ENCODE results near the gene SEMA4D.
"Not testable (repeated sequence)": the region's sequence is repeated elsewhere in the genome, so short reads cannot be mapped to it uniquely, and the experiment has no call there.

SEMA4D gene

DNA sequence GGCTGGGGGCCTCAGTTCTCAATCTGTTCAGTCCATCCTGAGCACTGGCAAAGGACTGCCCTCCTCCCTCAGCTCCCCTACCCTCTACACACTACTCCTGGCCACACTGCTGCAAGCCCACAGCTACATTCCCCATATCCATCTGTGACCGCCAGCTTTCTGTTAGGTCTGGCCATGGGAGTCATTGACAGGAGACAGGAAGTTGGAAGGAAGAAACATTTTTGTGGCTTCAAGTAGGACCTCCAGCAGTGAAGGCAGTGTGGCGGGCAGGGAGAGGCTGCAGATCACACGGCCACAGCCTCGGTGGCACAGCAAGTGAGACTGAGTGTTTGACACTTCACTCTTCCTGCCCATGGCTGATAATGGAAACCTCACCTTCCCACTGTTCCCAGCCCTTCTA, 123.7 kb downstream of the SEMA4D start:
- Histone ChIP-seq H3K36me3 (ENCODE audit: insufficient read depth, low read length) (no peaks in the 10 kb centered on the region), H3K4me2 (ENCODE audit: low read length) (no peak overlapping the region), H3K27ac (ENCODE audit: low read depth, low read length, poor library complexity, severe bottlenecking) (no peak overlapping the region), H4K20me1 (ENCODE audit: insufficient read depth, low read length) (no peaks in the 10 kb centered on the region), H3K4me3 (ENCODE audit: low read depth, low read length, poor library complexity, severe bottlenecking) (no peak overlapping the region), H3K9ac (ENCODE audit: low read length) (no peak overlapping the region), H3K9me3 (ENCODE audit: low read length) (no peaks in the 10 kb centered on the region), H3K4me1 (ENCODE audit: insufficient read depth, low read length, severe bottlenecking) (no peaks in the 10 kb centered on the region), H3K79me2 (ENCODE audit: insufficient read depth, low read length) (no peaks in the 10 kb centered on the region), H3F3A (ENCODE audit: insufficient read depth, low read length) (no peaks in the 10 kb centered on the region), H3K27me3 (ENCODE audit: insufficient read depth, low read length) (peaks cover 6% of the 10 kb centered on the region; the same call in 1 of the 2 replicates), H3K9me2 (ENCODE audit: low read depth, low read length) (no peaks in the 10 kb centered on the region), H2AFZ (ENCODE audit: low read length) (no peak overlapping the region)
- TF ChIP-seq, protein P1, sequence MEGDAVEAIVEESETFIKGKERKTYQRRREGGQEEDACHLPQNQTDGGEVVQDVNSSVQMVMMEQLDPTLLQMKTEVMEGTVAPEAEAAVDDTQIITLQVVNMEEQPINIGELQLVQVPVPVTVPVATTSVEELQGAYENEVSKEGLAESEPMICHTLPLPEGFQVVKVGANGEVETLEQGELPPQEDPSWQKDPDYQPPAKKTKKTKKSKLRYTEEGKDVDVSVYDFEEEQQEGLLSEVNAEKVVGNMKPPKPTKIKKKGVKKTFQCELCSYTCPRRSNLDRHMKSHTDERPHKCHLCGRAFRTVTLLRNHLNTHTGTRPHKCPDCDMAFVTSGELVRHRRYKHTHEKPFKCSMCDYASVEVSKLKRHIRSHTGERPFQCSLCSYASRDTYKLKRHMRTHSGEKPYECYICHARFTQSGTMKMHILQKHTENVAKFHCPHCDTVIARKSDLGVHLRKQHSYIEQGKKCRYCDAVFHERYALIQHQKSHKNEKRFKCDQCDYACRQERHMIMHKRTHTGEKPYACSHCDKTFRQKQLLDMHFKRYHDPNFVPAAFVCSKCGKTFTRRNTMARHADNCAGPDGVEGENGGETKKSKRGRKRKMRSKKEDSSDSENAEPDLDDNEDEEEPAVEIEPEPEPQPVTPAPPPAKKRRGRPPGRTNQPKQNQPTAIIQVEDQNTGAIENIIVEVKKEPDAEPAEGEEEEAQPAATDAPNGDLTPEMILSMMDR (IDR thresholded peaks at IDR 0.05; ENCODE audit: low read length) = no peak
- TF ChIP-seq EZH2 (IDR thresholded peaks at IDR 0.05; ENCODE audit: borderline replicate concordance, low read length) = no peak

DNA sequence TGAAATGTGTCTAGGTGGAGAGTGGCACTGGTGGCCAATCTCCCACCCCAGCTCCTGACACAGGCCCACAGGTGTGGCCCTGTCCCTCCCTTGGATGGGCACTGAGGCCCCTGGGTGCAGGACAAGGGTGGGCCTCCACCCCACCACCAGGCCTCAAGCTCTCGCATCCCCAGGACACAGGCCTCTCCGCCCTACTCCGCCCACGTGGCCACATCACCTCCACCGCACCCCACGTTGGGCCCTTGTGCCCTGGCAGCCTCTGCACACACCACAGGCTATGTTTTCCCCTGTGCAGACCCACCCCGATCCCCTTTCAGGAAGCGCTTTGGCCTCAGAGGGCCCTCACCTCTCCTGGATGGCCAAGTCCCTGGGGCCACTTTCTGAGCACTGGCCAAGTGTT, 124.9 kb downstream of the SEMA4D start:
- H3K4me1 ChIP-seq (ENCODE audit: insufficient read depth, low read length, severe bottlenecking) = no peaks in the 10 kb centered on the region
- H3K9ac ChIP-seq (ENCODE audit: low read length) = no peak overlapping the region
- no peaks in the 10 kb centered on the region for H3K9me2 ChIP-seq (ENCODE audit: low read depth, low read length)
- no peak overlapping the region for H3K27ac ChIP-seq (ENCODE audit: low read depth, low read length, poor library complexity, severe bottlenecking)
- TF ChIP-seq EZH2 (IDR thresholded peaks at IDR 0.05; ENCODE audit: borderline replicate concordance, low read length) = no peak
- TF ChIP-seq, protein P1 (IDR thresholded peaks at IDR 0.05; ENCODE audit: low read length) = no peak
- no peaks in the 10 kb centered on the region for H3K79me2 ChIP-seq (ENCODE audit: insufficient read depth, low read length)
- no peaks in the 10 kb centered on the region for H3F3A ChIP-seq (ENCODE audit: insufficient read depth, low read length)
- peaks cover 6% of the 10 kb centered on the region; the same call in 1 of the 2 replicates for H3K27me3 ChIP-seq (ENCODE audit: insufficient read depth, low read length)
- H2AFZ ChIP-seq (ENCODE audit: low read length) = no peak overlapping the region
- no peaks in the 10 kb centered on the region for H3K36me3 ChIP-seq (ENCODE audit: insufficient read depth, low read length)
- H3K4me2 ChIP-seq (ENCODE audit: low read length) = no peak overlapping the region
- H3K9me3 ChIP-seq (ENCODE audit: low read length) = no peaks in the 10 kb centered on the region
- no peaks in the 10 kb centered on the region for H4K20me1 ChIP-seq (ENCODE audit: insufficient read depth, low read length)
- H3K4me3 ChIP-seq (ENCODE audit: low read depth, low read length, poor library complexity, severe bottlenecking) = no peak overlapping the region

DNA sequence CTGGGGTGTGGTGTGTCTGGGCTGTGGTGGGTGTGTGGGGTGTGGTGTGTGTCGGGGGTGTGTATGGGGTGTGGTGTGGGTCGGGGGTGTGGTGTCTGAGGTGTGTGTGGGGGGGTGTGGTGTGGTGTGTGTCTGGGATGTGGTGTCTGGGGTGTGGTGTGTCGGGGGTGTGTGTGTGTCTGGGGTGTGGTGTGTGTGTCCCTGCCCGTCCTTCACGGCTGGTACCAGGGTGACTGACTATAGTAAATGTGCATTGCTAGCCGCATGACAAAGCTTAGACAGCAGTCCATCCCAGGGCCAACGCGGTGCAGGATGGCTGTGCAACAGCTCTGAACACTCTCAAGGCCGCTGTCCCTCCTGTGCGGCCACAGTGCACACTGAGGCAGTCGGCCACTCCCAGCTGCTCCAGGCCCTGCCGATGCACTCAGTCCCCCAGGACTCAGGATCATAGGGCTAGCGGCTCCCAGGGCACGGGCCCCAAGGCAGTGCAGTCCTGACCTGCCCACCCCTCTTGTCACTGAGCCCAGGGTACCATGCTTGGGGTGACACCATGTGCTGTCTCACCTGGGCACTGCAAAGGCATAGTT, 125.6 kb downstream of the SEMA4D start:
- H3K4me1 ChIP-seq (ENCODE audit: insufficient read depth, low read length, severe bottlenecking) = no peaks in the 10 kb centered on the region
- H3K4me2 ChIP-seq (ENCODE audit: low read length) = no peak overlapping the region
- H4K20me1 ChIP-seq (ENCODE audit: insufficient read depth, low read length) = no peaks in the 10 kb centered on the region
- H3K79me2 ChIP-seq (ENCODE audit: insufficient read depth, low read length) = no peaks in the 10 kb centered on the region
- no peaks in the 10 kb centered on the region for H3K9me2 ChIP-seq (ENCODE audit: low read depth, low read length)
- no peak overlapping the region for H3K27ac ChIP-seq (ENCODE audit: low read depth, low read length, poor library complexity, severe bottlenecking)
- H3K27me3 ChIP-seq (ENCODE audit: insufficient read depth, low read length) = peaks cover 6% of the 10 kb centered on the region; the same call in 1 of the 2 replicates
- no peaks in the 10 kb centered on the region for H3F3A ChIP-seq (ENCODE audit: insufficient read depth, low read length)
- H3K4me3 ChIP-seq (ENCODE audit: low read depth, low read length, poor library complexity, severe bottlenecking) = no peak overlapping the region
- no peak for TF ChIP-seq EZH2 (IDR thresholded peaks at IDR 0.05; ENCODE audit: borderline replicate concordance, low read length)
- TF ChIP-seq, protein P1 (IDR thresholded peaks at IDR 0.05; ENCODE audit: low read length) = no peak
- H2AFZ ChIP-seq (ENCODE audit: low read length) = no peak overlapping the region
- no peaks in the 10 kb centered on the region for H3K36me3 ChIP-seq (ENCODE audit: insufficient read depth, low read length)
- H3K9ac ChIP-seq (ENCODE audit: low read length) = no peak overlapping the region
- H3K9me3 ChIP-seq (ENCODE audit: low read length) = no peaks in the 10 kb centered on the region

DNA sequence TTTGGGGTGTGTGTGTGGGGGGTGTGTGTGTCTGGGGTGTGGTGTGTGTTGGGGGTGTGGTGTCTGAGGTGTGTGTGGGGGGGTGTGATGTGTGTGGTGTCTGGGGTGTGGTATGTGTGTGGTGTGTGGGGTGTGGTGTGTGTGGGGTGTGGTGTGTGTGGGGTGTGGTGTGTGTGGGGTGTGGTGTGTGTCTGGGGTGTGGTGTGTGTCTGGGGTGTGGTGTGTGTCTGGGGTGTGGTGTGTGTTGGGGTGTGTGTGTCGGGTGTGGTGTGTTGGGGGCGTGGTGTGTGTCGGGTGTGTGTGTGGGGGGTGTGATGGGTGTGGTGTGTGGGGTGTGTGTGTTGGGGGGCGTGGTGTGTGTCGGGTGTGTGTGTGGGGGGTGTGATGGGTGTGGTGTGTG, 126.1 kb downstream of the SEMA4D start:
- not testable (repeated sequence) for H3K27ac ChIP-seq (ENCODE audit: low read depth, low read length, poor library complexity, severe bottlenecking); H3K36me3 ChIP-seq (ENCODE audit: insufficient read depth, low read length); H3K4me3 ChIP-seq (ENCODE audit: low read depth, low read length, poor library complexity, severe bottlenecking); H3K9me2 ChIP-seq (ENCODE audit: low read depth, low read length); H3K79me2 ChIP-seq (ENCODE audit: insufficient read depth, low read length); H3K4me1 ChIP-seq (ENCODE audit: insufficient read depth, low read length, severe bottlenecking); H3F3A ChIP-seq (ENCODE audit: insufficient read depth, low read length); H4K20me1 ChIP-seq (ENCODE audit: insufficient read depth, low read length); H3K9ac ChIP-seq (ENCODE audit: low read length); H3K9me3 ChIP-seq (ENCODE audit: low read length); H3K4me2 ChIP-seq (ENCODE audit: low read length); H2AFZ ChIP-seq (ENCODE audit: low read length); H3K27me3 ChIP-seq (ENCODE audit: insufficient read depth, low read length)

Measured in OCI-LY1 (cell line).